Fibroblast of skin of left quadriceps (primary cell): ENCODE data around the gene ACADM.
"Not testable (repeated sequence)": the region's sequence is repeated elsewhere in the genome, so short reads cannot be mapped to it uniquely, and the experiment has no call there.

Experiments
- DNase-seq, 2 experiments: peaks; one replicate each; pipeline ENCODE4 v3.0.0-alpha.2; 2013; ENCODE audit warnings: low read depth in 2 of 2

Gene ACADM

DNA sequence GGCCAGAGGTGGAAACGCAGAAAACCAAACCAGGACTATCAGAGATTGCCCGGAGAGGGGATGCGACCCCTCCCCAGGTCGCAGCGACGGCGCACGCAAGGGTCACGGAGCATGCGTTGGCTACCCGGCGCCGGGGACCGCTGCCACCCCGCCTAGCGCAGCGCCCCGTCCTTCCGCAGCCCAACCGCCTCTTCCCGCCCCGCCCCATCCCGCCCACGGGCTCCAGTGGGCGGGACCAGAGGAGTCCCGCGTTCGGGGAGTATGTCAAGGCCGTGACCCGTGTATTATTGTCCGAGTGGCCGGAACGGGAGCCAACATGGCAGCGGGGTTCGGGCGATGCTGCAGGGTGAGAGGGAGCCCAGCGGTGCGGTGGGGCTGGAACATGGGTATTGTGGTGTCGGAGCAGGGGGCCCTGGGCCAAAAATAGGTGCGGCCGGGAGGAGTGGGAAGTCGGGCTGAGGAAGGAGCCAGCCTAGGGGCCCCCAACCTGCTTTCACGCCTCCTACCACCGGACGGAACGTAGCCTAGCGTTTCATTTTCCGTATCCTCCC is at the start of gene ACADM:
Gene ACADM (plus strand): TSS at position 238 of the 551 bp plus-strand sequence. CDS start 79 bp downstream, at position 317.
- peak in 1 of 2 experiments; percentile 51 for DNase-seq

DNA sequence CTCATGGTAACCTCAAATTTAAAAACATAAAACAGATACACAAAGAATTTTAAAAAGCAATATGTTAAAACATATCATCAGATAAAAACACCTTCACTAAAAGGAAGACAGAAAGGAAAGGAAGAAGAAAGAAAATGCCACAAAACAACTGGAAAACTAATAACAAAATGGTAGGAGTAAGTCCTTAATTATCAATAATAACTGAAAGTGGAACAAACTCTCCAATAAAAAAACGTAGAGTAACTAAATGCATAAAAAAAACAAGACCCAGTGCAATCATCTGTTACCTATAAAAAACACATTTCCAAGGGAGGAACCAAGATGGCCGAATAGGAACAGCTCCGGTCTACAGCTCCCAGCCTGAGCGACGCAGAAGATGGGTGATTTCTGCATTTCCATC is 47.1 kb upstream of the ACADM start:
- no peak for DNase-seq

DNA sequence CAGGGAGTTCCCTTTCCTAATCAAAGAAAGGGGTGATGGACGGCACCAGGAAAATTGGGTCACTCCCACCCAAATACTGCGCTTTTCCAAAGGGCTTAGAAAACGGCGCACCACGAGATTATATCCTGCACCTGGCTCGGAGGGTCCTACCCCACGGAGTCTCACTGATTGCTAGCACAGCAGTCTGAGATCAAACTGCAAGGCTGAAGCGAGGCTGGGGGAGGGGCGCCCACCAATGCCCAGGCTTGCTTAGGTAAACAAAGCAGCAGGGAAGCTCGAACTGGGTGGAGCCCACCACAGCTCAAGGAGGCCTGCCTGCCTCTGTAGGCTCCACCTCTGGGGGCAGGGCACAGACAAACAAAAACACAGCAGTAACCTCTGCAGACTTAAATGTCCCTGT is 46.5 kb upstream of the ACADM start:
- not testable (repeated sequence) for DNase-seq

DNA sequence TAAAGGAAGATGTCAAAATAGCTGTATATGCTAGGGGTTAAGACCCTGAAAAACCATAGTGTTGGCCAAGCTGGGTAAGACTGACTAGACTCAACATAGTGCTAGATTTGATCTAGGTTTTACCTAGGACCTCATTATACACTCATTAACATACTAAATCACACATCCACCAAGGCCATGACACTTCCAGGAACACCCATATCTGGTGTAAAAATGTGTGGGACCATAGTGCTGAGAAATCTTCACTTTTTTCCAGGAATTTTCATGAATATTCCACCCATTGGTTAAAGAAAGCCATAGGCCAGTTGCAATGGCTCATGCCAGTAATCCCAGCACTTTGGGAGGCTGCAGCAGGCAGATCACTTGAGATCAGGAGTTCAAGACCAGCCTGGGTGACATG is 34.0 kb upstream of the ACADM start:
- DNase-seq, result no peak

DNA sequence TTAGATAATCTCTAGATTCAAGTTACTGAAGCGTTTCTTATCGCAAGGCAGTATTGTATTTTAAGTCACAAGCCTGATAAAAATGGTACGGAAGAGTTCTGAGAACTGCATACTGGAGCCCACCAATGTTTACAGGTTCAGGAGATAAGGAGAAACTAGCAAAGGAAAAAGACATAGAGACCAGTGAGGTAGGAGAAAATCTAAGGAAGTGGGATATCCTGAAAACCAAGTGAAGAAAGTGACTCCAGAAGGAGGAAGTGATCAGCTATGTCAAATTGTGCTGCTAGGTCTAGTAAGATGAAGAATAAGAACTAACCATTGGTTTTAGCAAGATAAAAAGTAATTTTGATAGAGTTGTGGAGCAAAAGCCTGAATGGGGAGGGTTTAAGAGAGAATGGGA is 31.0 kb upstream of the ACADM start:
- DNase-seq, result no peak

DNA sequence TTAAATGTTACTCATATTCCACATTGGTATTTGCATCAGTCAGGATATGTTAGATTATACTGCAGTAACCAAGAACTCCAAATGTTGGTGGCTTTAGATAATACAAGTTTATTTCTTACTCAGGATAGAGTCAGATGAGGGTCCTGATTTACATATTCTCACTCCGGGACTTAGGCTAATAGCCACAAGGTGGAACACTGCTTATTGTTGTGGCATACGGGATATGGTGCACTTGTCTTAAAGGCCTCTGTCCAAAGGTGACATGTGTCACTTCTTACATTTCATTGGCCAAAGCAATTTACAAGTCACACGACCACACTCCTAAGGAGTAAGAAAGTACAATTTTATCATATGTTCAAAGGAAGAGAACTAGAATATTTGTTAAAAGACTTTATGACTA is 28.5 kb upstream of the ACADM start:
- DNase-seq, result no peak

DNA sequence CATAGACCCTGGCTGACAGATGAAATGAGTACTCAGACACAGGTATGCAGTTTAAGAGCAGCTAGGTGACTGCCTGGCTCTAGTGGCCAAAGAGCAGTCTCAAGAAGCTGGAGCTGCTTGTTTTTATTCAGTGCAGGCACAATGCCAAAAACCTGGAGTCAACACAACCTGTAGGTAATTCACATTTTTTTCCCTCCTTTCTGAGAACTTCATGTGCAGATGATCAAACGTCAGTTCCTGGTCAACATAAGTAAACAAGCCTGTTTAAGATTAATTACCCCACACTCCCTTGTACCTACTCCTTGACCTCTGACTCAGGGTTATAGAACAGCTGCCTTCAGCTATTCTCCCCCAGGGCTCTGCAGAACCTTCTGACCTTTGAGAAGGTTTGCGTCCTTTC is 17.3 kb upstream of the ACADM start:
- no peak for DNase-seq

DNA sequence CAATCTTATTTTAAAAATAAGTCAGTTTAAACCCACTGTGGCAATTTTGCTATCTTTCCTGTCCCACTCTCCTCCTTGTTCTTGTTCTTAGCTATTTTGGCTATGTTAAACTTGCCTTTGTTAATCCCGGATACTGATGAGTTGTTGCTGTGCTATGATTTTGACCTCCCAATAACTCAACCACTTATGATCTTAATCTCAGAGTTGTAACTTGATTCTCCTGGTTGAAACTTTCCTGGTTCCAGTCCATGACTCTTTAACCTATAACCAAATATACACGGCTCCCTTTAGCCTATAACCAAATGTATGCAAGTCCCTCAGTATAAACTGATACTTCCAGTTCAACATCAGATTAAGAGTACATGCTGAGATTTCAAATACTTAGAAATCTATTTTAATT is 15.6 kb upstream of the ACADM start:
- no peak for DNase-seq

DNA sequence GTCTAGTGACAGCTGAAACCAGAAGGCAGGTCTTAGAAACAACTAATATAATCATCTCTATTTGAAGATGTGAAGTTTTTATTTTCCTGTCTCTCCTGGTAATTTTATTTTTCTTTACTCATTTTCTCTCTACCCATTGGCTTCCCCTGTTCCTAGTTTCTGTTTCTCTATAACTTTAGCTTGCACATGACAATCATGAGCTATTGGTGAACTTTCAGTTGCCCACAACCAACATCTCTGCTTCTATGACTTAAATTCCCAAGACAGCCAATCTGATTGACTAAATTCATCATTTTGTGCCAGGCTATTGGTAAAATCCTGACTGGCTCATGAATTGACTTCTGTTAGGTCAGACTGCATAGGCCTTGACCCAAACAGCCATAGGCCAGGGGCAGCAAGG is 13.7 kb upstream of the ACADM start:
- no peak for DNase-seq

DNA sequence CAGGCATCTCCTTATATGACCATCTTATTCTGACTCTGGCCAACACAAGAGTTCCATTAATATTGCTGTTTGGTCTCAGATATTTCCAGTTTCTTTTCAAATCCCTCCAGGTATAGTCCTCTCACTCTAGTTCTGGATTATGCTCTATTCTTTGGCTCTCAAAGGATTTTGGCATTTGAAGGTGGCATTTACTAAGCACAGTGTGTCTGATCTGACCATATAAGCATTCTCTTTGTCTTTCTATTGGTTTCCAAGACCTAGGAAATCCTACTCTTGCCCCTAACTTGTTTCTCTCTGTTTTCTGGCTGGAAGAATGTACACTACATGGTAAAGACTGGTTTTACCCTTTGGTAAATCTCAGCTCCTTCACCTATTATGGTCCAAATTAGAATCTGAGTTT is 12.7 kb upstream of the ACADM start:
- DNase-seq, result no peak

DNA sequence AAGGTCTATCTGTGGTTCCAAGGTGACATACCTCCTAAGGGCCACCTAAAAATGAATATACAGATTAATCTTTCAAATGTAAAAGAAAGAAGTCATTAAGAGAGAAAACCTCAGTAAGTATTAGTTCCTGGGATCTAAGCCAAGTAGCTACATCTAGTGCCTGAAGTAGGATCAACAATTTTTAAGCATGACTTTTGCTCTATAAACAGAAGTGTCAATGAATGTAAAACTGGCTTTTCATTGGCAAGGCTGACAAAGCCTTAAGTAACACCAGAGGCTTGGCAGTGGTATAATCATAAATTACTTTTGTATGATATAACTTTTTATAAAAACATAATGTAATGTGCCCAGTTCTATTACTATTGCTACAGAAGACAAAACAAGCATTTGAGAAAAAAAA is 12.2 kb upstream of the ACADM start:
- no peak for DNase-seq

DNA sequence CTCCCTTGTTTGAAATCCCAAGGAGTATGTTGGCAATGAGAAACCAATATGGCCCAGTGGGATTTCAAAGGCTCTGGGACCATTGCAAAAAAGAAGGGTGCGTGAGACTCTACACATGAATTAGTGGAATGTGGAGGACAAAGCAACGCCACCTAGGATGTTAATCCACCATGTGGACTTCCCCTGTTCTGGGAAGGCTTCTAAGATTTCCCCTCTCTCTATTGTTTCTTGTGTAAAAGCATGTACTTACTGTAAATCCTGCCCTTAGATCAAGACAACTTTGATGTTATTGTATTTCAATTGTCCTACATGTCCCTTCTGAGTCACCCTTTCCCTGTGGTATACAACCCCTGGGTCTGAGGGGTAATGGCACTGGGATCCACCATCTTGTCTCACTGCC is 4.7 kb upstream of the ACADM start:
- no peak for DNase-seq

DNA sequence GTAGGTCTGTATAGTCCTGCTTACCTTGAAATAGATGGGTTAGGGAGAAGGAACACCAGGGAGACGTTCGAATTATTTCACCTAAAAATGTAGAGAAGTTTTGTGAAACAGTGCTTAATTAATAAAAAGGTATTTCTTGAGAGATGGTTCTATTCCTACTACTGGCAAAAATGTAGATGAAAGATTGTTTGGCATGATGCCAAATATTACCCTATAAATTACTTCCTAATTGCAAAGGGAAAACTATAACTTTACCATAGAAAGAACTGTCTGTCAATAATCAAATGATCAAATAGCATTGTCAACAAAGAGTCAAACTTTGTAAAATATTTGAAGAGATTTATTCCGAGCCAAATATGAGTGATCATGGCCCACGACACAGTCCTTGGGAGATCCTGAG is 4.2 kb upstream of the ACADM start:
- DNase-seq, result no peak

DNA sequence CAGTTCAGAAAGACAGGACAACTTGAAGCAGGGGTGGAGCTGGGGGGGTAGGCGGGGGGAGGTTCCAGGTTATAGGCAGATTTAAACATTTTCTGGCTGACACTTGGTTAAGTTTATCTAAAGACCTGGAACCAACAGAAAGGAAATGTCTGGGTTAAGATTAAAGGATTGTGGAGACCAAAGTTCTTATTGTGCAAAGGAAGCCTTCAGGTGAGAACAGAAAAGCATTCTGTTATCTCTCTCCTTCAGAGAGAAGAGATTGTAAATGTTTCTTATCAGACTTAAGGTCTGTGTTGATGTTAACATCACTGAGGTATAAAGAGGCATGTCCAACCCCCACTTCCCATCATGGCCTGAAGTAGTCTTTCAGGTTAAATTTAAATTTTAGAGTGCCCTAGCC is 3.7 kb upstream of the ACADM start:
- DNase-seq, result no peak

DNA sequence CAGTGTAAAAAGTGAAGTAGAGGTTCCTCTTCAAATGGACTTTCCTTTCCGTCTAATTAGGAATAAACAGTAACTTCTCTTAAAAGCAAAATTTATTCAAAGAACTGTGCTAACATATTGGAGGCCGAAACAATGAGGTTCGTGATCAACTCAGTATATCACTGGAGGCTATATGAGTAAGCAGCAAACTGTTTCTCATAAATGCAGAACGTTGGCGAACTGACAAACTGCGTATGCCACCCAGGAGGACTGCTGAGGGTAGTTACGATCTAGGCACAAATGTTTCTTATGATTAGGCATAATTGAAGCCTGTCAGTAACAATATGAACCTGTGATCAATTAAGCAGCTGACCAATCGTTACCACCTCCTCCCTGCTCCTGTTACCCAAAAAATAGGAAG is 2.3 kb upstream of the ACADM start:
- DNase-seq, result not testable (repeated sequence)

DNA sequence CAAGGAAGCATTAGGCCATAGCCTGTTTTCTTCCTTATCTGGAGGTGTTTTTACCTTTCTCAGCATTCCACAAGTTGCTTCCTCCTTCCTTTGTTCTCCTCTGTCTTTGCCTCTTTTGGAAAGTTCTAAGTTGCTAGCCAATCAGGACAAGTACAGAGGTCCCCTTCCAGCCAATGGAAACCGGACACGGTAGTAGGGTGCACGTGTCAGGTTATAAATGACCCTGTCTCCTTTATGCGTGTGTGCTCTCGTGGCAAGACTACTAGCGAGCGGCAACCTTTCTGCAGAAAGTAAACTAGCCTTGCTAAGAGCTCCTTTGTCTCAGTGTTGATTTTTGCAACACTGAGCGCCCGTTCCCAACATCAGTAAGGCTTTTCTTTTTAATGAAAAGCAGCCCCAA is 1.5 kb upstream of the ACADM start:
- no peak for DNase-seq

DNA sequence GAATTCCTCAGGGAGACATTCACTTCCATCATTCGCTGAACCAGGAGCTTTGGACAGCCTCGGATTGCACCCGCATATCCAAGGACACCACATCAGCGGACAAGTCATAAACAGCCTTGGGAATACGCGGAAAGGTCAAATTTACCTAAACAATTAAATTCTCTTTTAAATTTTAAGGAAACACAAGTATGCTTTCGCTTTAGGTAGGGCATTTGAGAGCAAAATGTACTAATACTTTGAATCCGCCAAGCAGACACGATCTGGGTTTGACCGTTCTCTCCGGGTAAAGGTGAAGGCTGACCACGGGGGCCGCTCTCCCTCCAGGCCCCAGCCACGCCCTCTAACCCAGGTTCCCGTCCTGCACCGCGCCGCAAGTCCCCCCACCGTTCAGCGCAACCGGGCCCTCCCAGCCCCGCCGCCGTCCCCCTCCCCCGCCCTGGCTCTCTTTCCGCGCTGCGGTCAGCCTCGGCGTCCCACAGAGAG is 479 bp upstream of the ACADM start:
- peak in 1 of 2 experiments; percentile 23 for DNase-seq

DNA sequence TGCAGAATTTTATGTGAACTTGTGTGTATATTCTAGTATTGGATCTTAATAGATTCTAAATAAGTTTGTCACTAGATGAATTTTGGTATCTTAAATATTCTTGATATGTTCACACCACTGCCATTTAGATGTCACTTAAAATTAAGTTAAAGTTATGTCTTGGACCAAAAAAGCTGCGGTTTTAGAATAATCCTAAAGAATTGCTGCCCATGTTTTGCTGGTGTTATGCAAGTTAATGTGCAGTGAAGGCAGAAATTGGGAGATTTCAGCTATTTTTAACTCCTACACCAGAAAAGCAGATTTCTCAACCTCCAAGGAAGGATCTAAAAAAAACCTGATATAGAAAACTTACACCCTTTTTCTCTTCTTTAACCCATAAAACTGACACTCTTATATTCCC is 757 bp downstream of the ACADM start:
- DNase-seq, result no peak

DNA sequence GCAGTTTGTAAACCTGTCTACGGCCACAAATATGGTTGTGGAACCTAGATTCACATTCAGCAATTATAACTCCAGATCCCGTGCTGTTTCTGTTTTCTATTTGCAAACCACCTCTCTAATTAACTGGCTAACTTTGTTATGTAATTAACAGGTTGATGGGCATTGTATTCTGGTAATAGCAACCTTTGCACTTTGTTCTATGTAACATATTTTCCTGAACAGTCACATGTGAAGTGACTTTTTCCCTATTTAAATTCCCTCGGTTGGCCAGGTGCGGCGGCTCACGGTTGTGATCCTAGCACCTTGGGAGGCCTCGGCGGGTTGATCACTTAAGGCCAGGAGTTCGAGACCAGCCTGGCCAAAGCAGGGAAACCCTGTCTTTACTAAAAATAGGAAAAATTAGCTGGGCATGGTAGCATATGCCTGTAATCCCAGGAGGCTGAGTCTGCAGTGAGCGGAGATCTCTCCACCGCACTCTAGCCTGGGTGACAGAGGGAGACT is 1.4 kb downstream of the ACADM start:
- no peak for DNase-seq

DNA sequence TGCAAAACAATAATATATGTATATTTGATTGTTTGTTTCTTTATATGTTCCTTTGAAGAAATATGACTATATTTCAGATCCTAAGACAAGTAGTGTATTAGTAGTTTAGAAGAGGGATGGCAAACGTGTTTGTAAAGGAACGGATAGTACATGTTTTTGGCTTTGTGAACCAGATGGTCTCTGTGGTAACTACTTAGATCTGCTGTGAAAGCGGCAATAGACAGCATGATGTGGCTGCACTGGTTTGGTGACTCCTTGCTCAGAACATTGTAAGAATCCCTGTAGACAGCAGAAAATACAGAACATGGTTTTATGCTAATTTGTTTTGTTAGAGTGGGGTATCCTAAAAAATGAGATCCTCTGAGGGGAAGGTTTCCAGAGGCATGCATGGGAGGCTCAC is 3.1 kb downstream of the ACADM start:
- no peak for DNase-seq

DNA sequence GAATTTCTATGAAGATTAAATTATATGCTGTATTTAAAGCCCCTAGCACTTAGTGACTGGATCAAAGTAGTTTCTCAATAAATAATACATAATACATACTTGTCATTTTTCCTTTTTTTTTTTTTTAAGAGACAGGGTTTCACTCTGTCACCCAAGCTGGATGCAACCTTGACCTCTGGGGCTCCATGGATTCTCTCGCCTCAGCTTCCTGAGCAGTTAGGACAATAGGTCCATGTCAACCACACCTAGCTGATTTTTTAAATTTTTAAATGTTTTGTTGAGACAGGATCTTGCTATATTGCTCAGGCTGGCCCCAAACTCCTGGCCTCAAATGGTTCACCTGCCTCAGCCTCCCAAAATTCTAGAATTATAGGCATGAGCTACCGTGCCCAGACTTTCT is 5.9 kb downstream of the ACADM start:
- no peak for DNase-seq

DNA sequence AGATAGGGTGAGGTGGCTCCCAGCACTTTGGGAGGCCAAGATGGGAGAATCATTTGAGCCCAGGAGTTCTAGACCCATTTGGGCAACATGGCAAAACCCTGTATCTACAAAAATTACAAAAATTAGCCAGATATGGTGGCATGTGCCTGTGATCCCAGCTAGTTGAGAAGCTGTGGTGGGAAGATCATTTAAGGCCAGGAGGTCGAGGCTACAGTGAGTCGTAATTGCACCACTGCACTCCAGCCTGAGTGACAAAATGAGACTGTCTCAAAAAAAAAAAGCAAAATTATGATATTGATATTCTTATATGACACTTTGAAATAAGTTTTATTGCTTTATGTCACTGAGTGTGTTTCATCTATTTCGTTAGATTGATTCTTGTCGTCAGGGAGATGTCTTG is 7.4 kb downstream of the ACADM start:
- DNase-seq, result no peak

DNA sequence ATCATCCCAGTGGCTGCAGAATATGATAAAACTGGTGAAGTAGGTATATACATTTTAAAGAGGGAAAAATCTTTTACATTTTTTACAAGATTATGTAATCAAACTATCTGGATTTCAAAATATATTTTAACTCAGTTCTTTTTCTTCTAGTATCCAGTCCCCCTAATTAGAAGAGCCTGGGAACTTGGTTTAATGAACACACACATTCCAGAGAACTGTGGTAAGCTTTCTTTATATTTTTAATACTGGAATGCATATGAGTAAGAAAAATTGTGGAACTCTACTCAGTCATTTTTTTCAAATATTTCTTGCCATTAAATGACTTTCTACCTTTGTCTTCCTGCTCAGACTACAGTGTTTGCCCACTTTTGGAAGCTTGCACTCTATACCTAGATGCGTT is 8.2 kb downstream of the ACADM start:
- peak in 1 of 2 experiments; percentile 34 for DNase-seq

DNA sequence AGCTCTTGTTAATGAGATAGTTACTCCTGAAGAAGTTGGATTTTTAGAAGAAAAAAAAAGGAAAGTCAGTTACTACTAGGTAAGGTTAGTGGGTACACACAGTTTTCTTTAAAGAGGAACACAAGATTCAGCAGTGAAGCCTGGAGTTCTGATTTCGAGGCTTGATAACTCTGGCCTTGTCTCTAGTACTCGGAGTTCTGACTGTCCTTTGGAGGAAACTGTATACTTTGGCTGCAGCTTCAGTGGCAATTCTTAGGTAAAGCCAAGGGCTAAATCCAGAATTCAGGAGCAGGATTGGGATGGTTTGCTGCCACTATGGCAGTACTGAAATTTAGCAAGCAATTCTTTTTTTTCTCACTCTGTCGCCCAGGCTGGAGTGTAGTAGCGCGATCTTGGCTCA is 9.2 kb downstream of the ACADM start:
- DNase-seq, result no peak
